NCI-H1105 (cell line): Measurements from ENCODE around the gene APLP1.
"Not testable (repeated sequence)": the region's sequence is repeated elsewhere in the genome, so short reads cannot be mapped to it uniquely, and the experiment has no call there.

ENCODE experiments used
- DNase-seq: peaks from one replicate; lab custom pipeline; 2025; lab: John Stamatoyannopoulos, UW

APLP1 gene

DNA sequence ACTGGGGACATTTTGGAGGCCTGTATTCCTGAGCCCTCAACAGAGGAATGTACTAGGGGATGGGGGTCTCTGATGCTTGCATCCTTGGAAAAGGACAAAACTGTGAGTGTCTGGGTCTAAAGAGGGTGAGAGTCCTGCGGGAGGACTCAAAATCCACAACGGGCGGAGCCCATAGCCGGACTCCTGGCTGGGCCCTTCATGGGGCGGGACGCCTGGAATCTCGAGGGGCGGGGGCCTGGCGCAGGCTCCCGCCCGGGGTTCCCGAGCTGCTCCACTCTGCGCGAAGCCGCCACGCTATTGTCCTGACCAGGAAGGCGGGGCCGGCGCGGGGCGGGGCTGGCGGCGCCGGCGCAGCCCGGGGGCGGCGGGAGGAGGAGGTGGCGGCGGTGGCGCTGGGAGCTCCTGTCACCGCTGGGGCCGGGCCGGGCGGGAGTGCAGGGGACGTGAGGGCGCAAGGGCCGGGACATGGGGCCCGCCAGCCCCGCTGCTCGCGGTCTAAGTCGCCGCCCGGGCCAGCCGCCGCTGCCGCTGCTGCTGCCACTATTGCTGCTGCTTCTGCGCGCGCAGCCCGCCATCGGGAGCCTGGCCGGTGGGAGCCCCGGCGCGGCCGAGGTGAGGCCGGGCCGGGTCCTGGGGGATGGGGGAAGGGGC lies at the start of gene APLP1:
APLP1 (plus strand) TSS at position 403 of the 651 bp plus-strand sequence; CDS start at position 466, 63 bp downstream.
- DNase-seq: peak; percentile 57

DNA sequence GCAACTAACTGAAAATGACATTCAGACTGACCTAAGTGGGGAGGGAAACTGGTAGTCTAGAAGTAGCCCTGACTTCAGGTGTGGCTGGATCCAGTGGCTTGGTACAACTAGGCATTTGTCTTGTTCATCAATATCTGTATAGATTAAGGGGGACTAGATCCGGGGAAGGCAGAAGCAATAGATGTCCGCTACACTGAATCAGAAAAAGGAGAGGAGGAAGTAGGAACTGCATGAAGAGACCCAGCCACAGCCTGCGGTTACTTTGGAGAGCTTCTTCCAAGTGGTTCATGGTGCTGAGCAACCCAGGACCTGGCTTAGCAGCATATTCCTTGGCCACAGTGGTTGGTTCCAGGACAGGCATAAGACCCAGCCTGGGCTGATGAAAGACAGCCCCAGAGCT lies 45.8 kb upstream of the APLP1 start:
- DNase-seq: no peak

DNA sequence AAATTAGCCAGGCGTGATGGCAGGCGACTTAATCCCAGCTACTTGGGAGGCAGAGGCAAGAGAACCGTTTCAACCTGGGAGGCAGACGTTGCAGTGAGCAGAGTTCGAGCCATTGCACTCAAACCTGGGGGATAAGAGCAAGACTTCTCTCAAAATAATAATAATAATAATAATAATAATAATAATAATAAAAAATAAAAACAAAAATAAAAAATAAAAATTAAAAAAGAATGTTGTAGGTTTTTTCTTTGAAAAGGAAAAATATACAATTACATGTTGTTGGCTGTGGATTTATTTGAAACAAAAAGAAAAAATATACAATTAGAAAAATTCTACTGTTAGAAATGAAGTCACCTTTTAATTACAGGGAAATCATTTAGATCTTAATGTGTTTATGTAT lies 44.2 kb upstream of the APLP1 start:
- DNase-seq: no peak

DNA sequence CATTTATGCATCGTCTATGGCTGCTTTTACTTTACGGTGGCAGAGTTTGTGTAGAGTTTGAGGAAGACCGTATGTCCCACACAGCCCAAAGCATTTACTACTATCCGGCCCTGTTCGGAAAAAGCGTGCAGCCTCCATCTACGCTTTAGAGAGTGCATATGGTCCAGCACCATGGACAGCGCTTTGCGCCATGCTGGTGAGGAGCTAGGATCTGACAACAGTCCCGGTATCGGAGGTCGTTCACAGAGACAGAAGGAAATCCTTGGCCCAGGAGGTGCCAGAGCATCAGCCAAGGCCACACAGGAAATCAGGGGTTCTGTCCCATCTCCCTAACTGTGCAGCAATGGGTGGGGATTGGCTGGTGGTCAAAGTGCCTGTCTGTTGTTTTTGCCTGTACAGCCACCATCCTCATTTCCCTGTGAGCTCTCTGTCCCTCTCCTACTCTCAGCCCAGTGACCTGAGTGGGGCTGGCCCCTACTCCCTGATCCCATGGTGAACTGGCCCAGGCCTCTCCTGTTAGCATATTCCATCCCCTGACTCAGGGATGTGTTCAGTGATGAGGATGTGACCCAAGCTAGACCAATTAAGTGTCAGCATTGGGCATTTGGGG lies 39.6 kb upstream of the APLP1 start:
- no peak for DNase-seq

DNA sequence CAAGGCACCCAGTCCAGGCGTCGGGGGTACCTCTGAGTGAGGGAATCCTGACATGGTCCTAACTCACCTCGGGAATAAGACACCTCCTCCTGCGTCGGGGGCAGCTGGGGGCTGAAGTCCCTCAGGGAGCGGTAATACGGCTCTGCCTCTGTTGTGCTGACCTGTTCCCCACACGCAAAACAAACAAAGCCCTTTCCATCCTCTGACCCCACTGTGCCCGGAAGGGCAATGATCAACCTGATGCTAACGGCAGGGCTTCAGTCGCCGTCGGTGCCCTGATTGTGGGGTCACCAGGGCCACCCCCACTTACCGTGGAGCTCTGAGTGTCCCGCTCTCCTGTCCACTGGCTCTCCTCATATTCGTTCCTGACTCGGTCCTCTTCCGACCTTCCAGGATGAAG lies 37.4 kb upstream of the APLP1 start:
- no peak for DNase-seq

DNA sequence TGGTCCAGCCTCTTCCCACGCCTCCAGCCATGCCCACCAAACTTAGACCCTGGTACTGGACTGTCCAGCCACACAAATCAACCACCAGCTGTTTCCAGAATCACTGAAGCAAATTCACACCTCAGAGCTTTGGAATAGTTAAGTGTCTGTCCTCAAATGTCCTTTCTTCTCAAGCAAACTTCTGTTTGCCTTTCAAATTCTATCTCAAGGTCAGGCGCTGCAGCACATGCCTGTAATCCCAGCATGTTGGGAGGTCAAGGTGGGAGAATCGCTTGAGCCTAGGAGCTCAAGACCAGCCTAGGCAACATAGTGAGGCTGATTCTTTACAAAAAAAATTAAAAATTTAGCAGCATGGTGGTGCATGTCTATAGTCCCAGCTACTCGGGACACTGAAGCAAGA lies 36.3 kb upstream of the APLP1 start:
- no peak for DNase-seq

DNA sequence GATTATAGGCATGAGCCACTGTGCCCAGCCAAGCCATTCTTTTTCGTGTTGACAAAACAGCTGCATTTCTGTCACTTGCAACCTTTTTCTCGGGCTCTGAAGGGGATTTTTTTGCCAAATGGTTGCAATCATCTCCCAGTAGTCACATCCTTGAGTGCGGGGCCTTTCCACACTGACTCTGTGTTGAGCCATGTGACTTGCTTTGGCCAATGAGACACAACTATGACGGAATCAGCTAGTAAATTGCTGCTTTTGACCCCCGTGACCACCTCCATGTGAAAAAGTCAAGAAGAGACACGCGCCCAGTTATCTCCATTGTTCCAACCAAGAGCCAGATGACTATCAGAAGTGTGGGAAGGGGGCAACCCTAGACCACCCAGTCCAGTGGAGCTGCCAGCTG lies 34.4 kb upstream of the APLP1 start:
- no peak for DNase-seq

DNA sequence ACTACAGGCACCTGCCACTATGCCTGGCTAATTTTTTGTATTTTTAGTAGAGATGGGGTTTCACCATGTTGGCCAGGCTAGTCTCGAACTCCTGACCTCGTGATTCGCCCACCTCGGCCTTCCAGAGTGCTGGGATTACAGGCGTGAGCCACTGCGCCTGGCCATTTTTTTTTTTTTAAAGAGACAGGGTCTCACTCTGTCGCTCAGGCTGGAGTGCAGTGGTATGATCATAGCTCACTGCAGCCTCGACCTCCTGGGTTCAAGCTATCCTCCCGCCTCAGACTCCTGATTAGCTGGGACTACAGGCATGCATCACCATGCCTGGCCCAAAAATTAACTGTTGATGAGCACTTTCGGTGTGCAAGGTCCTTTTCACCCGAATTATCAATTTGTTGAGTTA lies 32.3 kb upstream of the APLP1 start:
- DNase-seq: not testable (repeated sequence)

DNA sequence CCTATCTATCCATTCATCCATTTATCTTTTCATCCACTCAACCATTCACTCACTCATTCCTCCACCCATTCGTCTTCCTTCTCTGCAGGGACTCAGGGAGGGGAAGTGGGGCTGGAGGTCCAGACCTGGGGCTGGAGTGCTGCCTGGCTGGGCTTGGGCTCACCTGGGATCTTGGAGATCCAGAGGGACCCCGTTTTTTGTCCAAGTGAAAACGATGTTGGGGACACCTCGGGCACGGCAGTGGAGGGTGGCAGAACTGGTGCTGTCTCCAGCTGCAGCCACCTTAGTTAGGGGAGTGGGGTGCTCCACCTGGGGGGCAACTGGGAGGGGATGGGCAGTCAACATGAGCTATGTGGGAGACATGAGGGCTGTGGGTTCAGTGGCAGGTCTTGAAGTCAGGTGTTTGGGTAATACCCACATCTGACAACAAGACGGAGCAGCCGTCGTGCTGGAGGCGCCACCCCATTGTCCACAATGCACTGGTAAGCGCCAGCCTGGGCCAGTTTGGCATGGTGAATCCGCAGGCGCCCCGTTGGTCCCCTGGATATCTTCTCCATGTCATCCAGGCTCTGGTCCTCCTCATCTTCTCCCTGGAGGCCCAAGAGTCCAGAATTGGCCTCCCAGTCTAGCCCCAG lies 26.3 kb upstream of the APLP1 start:
- DNase-seq: no peak

DNA sequence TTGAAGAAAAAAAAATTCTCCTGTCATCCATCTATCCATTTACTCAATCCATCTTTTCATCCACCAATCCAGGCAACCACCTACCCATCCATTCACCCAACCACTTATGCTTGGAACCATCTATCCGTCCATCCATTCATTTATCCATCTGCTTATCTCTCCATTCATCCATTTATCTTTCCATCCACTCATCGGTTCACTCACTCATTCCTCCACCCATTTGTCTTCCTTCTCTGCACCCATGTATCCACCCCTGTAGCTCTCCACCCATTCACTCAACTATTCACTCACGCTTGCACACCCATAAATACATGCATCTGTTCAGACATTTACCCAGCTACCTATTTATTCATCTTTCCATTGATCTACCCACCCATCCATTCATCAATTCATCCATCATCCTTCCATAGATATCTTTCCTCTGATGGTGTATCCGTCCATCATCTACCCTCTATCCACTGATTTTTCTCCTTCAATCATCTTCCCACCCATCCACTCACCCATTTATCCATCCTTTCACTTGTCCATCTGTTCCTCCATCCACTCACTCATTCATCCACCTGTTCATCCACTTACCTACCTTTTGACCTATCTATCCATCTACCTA lies 25.6 kb upstream of the APLP1 start:
- DNase-seq: no peak

DNA sequence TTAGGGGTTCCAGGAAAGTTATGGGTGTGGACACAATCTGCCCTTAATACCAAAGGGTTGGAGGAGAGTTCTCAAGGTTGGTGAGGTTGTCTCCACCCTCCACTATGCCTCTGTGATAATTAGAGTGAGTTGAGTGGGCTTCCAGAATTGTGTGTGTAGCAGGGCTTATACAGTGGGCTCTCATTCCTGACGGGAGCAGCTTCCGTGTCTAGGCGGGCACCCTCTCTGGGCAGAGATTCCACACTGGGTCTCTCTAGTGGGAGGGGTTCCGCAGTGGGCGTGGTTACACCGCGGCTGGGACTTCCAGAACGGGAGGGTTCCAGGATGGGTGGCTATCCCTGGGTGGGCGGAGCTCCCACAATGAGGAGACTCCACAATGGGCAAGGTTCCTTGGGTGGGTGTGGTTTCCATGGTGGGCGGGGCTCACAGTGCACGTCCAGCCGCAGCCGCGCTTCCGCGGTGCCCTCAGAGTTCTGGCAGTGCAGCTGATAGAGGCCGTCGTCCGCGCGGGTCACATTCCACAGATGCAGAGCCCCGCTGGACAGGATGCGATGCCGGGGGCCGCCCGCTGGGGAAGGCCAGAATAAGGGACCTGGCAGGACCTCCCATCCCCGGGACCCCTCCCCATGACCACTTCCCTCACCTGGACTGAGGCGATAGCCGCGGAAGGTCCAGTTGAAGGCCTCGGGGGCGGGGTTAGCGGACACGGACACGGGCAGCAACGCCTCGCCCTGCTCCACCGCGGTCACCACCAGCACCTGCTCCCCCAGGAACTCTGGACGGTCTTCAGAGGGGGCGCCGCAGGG lies 24.5 kb upstream of the APLP1 start:
- no peak for DNase-seq

DNA sequence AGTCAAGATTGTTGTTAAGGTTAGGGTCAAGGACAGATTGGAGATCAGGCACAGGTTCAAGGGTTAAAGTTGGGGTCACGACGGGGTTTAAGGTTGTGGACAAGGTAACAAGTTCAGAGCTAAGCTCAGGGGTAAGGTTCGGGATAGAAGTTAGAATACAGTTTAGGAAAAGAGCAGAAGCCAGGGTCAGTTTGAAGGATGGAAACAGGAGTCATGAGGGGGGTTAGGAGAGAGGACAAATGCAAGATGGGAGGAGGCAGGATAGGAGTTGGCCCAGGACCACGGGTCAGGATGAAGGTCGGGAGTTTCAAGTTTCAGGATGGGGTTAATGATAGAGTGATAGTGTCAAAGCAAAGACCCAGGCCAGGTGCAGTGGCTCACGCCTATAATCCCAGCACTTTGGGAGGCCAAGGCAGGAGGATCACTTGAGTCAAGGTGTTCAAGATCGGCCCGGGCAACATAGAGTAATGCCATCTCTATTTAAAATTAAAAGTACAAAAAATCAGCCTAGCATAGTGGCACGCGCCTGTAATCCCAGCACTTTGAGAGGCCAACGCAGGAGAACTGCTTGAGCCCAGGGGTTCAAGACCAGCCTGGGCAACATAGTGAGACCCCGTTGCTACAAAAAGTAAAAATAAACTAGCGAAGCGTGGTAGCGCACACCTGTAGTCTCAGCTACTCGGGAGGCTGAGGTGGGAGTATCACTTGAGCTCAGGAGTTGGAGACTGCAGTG lies 23.7 kb upstream of the APLP1 start:
- DNase-seq: no peak

DNA sequence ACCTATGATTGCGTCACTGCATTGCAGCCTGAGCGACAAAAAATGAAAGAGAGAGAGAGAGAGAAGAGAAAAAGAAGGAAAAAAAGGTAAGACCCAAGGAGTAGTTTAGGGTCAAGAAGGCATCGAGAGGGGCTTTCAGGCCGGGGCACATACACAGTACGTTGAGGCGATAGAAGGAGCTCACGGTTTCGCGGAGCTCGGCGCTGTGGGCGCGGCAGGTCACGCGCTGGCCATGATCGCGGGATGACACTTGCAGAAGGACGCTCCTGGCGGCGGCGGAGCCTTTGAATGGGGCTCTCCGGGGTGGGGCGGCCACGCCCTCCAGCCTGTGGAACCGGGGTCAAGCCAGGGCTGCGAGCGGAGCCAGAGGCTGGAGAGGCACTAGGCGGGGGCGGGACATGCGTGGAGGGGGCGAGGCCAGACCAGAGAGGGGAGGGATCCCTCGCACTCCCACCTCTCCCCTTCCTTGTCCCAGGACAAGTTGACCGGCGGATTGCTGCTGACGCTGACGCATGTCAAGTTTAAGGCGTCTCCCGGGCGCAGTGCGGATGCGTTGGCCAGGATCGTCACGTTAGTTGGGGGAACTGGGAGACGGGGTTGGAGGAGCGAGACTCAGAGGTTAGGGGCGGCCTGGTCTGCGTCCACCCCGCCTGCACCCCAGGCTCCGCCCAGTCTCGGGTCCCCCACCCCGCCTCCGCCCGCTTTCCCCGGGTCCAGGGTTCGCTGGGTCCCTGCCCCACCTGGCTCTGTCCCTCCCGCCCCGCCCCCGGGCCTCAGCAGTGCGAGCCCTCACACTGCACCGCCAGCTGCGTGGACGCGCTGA lies 22.9 kb upstream of the APLP1 start:
- peak; percentile 35 for DNase-seq

DNA sequence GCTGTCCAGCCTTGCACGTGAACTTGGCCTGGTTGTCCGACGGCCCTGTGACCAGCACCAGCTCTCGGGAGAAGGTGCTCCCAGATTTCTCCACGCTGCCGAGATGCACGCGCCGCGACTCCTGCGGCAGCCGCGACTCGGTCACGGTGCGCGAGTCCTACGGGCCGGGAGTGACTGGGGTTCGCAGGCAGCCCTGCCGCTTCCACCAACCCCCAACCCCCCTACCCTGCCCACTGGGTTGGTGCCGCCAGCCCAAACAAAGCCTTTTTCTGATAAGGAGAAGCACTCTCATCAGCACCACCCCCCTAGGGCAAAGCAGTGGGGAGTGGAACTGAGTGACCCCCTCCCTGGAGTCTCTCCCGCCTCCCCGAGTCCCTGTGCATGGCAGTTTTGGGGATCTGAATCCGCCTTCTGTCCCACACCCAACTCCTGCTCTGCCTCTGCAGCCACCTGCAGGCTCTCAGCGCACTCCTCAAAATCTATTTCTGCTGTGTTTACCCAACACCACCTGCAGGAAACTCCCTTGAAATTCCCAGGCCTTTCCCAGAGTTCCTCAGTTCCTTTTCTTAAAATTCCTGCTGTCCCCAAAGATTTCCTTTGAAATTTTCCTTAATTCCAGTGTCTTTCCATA lies 22.2 kb upstream of the APLP1 start:
- DNase-seq: peak; percentile 40

DNA sequence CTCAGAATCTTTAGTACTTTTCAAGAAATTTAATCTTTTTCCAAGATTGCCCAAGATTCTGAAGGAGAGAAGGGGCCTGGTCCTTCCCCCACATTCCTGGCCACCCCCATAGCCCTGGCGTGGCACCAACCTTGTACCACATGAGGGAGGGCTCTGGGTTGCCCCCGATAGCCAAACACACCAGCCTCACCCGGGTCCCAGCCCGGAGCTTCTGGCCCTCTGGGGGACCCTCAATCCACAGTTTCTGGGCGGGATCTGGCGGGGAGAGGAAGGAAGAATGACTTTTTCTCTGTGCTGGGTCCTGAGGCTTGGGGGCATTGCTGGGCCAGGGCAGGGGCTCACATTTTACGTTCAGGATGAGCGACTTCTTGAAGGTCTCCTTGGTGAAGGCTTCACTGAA lies 20.5 kb upstream of the APLP1 start:
- no peak for DNase-seq

DNA sequence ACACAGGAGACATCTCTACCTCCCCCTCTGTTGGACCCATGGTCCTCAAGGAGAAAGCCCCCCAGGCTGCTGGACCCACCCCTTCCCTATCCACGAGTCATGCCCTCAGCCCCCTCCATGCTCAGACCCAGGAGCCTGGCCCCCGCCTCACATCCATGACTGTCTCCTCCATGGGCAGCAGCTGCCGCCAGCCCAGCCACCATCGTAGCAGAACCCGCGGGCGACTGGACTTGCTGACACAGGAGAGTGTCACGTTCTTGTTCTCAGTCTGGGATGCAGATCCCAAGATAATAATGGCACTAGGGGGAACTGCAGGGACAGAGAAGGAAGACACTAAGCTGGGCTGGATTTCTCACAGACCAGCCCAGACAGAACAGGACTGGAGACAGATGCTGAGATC lies 19.9 kb upstream of the APLP1 start:
- no peak for DNase-seq

DNA sequence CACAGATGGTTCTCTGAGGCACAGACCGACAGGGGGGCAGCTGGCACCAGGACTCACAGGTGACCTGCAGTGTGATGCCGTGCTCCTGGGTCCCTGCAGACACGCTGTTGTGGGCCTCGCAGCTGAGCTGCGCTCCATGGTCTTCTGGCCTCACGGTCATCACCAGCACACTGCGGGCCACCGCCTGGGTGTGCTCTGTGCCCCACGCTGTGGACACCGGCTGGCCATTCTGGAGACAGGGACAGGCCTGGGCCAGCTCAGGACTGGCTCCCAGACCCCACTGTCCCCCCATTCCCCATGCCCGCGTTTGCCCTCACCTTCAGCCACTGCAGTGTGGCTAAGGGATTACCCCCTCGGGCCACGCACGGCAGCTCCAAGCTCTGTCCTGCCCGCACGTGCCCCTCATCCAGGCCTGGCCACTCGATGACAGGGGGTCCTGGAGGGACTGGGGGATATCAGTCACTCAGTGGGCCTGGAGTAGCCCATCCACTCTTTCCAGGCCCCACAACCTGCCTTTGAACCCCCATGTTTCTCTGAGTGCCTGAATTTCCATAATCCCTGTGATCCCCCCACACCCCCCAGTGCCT lies 19.4 kb upstream of the APLP1 start:
- no peak for DNase-seq

DNA sequence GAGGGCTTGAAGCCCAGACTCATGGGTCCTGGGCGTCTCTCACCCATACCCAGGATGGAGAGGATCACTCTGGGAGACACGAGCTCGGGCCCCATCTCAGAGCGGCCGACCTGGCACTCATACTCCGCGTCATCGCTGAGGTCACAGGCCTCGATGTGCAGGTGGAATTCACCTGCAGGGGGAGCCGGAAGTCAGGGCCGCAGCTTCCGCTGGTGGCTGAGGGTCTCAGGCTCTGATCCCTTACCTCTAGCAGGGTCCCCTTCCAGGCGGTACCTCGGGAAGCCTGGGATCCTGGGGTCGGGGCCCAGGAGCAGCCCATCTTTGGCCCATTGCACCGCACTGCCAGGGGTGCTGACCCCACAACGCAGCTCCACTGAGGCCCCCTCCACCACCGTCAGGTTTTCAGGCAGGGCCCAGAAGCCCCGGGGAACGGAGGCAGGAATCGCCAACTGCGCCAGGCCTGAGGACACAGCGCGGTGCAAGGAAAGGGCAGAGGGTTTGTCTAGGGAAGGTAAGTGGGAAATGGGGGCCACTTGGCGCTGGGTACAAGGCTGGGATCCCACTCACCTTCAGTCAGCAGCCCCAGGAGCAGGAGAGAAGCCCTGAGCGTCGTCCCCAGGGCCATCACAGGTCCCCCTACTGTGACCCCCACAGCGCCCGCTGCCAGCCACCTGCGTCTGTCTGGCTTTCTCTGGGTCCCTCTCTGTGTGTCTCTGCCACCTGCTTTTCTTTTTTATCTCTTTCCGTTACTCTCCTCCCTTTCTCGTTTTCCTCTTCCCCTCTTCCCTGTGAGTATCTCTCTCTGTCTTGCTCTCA lies 17.0 kb upstream of the APLP1 start:
- DNase-seq: peak; percentile 1
